ENCODE results near the gene KCNT1. TPM values are rescaled to one million over a fixed set of nuclear protein-coding genes. Genes with fewer than 3 reads are reported as not detected.

The KCNT1 gene
- total RNA-seq, 1 donor from 2014 or later, result not detected

DNA sequence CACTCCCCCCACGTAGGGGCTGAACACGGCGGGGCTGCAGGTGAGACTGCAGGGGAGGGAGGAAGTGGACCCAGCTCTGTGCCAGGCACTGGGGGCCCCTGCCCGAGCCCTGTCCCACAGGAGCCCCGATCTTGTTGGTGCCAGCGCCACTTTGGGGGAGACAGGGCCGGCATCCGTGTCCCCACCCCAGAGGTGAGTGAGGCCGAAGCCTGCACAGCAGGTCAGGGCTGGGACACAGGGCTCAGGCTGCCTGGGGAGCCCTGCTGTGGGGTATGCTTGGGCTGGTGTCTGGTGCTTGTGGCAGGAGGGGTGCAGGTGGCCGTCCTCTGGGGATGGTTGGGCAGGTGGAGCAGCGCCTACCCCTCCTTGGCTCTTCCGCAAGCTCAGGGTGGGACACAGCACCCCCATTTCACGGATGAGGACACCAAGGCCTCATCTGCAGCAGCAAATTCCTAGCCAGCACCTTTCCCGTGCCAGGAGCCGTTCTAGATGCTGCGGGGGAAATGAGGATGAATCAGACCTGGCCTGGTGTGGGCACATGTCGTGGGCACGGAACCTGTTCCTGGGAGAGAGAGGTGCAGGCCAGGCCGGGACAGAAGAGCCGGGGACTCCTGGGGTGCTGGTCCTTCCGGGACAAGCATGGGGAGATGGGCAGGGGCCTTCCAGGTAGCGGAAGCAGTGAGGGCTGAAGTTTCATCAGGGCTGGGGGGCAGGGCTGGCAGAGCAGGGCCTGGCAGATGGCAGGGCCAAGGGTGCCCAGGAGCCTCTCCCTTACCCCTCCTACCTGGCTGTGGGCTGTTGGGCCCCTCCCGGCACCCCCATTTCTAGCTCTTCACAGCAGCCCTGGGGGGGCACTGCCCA is 35.2 kb downstream of the KCNT1 start:
- Mint-ChIP-seq H3K4me1 (no peaks in the 10 kb centered on the region), H3K27ac (no peak overlapping the region), H3K27me3 (peaks cover 8% of the 10 kb centered on the region), H3K36me3 (ENCODE audit: low read depth) (no peaks in the 10 kb centered on the region), H3K4me3 (no peak overlapping the region), H3K9me3 (no peaks in the 10 kb centered on the region)
- TF ChIP-seq, protein P1, sequence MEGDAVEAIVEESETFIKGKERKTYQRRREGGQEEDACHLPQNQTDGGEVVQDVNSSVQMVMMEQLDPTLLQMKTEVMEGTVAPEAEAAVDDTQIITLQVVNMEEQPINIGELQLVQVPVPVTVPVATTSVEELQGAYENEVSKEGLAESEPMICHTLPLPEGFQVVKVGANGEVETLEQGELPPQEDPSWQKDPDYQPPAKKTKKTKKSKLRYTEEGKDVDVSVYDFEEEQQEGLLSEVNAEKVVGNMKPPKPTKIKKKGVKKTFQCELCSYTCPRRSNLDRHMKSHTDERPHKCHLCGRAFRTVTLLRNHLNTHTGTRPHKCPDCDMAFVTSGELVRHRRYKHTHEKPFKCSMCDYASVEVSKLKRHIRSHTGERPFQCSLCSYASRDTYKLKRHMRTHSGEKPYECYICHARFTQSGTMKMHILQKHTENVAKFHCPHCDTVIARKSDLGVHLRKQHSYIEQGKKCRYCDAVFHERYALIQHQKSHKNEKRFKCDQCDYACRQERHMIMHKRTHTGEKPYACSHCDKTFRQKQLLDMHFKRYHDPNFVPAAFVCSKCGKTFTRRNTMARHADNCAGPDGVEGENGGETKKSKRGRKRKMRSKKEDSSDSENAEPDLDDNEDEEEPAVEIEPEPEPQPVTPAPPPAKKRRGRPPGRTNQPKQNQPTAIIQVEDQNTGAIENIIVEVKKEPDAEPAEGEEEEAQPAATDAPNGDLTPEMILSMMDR (IDR thresholded peaks at IDR 0.05), result no peak
- ATAC-seq (ENCODE audit: low read depth) (no peak), DNase-seq (no peak)
- ChIA-PET CTCF (no interaction called here), POLR2A (no interaction called here)
- intact Hi-C loops (cut with micrococcal nuclease), result no loop called here

DNA sequence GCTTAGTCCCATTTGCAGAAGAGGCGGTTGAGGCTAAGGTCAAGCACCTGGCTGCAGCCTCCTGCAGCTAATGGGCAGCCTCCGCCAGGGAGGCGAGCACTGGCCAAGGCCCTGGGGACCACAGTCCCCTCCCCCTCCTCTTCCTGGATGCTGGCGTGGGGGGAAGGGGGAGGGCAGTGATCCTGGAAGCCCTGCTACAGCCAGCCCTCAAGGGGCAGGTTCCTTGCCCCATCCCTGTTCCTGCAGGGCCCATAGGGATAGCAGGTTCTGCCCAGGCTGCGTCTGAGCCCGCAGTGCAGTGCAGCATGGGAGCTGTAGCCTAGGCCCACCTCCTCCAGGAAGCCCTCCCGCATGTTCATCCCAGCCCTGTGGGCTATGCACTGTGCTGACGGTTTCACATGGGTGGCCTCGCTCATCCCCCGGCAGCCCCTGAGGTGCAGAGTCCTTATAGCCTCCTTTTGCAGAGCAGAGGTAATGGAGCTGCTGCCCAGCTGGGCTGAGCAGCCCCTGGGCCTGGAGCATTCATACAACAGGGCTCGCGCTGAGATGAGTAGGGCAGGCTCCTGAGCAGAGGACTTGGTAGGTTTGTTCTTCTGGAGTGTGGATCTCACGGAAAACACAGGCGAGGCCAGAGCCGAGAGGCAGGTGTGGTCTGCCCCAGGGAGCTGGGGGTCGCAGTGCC is 36.0 kb downstream of the KCNT1 start:
- Mint-ChIP-seq H3K4me3 (no peak overlapping the region), H3K27ac (no peak overlapping the region), H3K36me3 (ENCODE audit: low read depth) (no peaks in the 10 kb centered on the region), H3K9me3 (no peaks in the 10 kb centered on the region), H3K4me1 (no peaks in the 10 kb centered on the region), H3K27me3 (peaks cover 8% of the 10 kb centered on the region)
- ChIA-PET POLR2A (no interaction called here), CTCF (no interaction called here)
- TF ChIP-seq, protein P1 (IDR thresholded peaks at IDR 0.05), result no peak
- DNase-seq, result no peak
- intact Hi-C loops (cut with micrococcal nuclease), result no loop called here
- ATAC-seq (ENCODE audit: low read depth), result no peak

DNA sequence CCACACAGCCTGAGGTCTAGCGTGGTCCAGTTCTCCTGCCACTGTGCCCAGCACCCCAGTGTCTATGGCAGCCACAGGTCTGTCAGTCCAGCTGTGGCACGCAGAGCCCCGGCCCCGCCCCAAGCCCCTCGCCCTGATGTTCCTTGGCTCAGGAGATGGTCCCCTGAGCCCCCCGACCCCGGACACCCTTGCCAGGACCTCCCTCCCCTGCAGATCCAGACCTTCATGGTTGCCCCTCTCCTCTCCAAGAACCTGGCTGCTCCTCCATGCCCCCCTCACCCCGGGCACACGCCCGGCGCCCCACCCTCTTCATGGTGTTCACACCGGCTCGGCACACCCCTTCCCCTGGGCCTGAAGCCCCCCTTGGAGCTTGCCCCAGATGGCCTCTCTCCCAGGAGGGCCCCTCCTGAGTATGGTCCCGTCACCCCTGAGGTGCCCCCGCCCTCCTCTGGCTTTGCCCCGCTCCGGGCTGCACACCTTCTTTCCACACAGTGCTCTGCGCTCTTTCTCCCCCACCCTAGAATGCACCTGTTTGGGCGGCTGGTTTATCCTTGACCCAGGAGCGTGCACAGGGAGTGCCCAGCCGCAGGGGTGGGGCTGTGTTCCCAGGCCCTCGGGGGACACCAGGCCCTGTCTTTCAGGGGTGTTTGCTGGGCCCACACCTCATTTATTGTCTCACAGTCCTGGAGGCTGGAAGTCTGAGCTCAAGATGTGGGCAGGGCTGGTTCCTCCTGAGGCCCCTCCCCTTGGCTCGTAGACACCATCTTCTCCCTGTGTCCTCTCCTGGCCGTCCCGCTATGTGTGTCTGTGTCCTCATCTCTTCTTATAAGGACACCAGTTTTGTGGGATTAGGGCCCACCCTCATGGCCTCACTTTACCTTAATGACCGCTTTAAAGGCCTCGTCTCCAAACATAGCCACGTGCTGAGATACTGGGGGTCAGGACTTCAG is 37.6 kb downstream of the KCNT1 start:
- DNase-seq (no peak), ATAC-seq (ENCODE audit: low read depth) (no peak)
- ChIA-PET CTCF (no interaction called here), POLR2A (no interaction called here)
- TF ChIP-seq, protein P1 (IDR thresholded peaks at IDR 0.05), result no peak
- intact Hi-C loops (cut with micrococcal nuclease), result no loop called here
- Mint-ChIP-seq H3K9me3 (no peaks in the 10 kb centered on the region), H3K4me1 (no peaks in the 10 kb centered on the region), H3K36me3 (ENCODE audit: low read depth) (no peaks in the 10 kb centered on the region), H3K27ac (no peak overlapping the region), H3K4me3 (no peak overlapping the region), H3K27me3 (peaks cover 8% of the 10 kb centered on the region)

DNA sequence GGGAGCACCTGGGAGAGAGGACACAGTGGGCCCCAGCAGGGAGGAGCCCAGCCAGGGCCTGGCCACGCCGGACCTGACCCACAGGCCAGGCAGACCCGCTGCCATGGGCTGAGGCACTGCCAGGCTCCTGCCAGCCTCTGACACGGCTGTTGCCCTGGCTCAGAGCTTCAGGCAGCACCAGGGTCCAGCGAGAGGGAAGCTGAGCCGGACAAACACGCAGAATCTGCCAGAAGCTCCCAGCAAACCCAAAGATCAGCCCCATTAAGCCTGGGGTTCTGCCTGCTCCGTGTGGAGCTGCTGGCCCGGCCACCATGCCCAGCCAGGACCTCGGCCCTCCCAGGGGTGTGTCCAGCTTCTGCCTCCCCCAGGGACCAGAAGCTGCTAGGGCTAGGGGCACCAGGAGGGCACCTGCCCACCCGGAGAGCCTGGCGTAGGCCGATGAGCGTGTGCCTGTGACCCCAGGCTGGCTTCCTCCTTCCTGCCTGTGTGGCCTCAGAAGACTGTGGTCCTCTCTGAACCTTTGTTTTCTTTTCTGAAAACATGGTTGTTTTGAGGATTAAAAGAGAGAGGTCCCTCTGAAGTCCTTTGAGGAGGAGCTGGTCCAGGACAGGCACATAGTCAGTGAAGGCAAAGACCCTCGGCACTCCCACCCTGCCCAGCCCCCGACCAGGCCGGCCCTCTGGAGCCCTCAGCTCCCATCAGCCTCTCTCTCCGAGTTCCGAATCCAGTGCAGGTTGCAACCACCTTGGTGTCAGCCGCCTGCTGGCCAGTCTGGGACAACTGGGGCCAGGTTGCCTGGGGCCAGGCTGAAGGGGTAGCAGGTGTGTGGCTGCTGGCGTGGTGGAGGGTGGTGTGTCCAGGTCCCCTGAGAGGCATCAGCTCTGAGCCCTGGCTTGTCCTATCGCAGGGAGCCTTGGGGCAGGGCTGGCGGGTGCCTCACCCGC is 39.6 kb downstream of the KCNT1 start:
- no peaks in the 10 kb centered on the region for H3K9me3 Mint-ChIP-seq
- intact Hi-C loops (cut with micrococcal nuclease), result no loop called here
- H3K4me3 Mint-ChIP-seq, result no peak overlapping the region
- ATAC-seq (ENCODE audit: low read depth) (no peak), DNase-seq (no peak)
- TF ChIP-seq, protein P1 (IDR thresholded peaks at IDR 0.05), result no peak
- H3K4me1 Mint-ChIP-seq, result no peaks in the 10 kb centered on the region
- POLR2A ChIA-PET, result no interaction called here
- no peak overlapping the region for H3K27ac Mint-ChIP-seq
- H3K27me3 Mint-ChIP-seq, result peaks cover 8% of the 10 kb centered on the region
- CTCF ChIA-PET, result no interaction called here
- H3K36me3 Mint-ChIP-seq (ENCODE audit: low read depth), result no peaks in the 10 kb centered on the region

All from activated B cell treated with CpG ODN at 0.5 μM for 24 hours (primary cell).